H1 (cell line): Measurements from ENCODE around the gene EGFR. TPM values are rescaled to one million over a fixed set of nuclear protein-coding genes. Genes with fewer than 3 reads are reported as not detected.

Experiments
- CTCF ChIA-PET: fragments of 300-600 bp; sonication (Branson Sonifier 250); formaldehyde crosslinking; loops from one replicate; lab custom pipeline; 2021; ENCODE audit not compliant: partially characterized antibody; lab: Charles Lee
- POLR2A ChIA-PET: fragments of 300-600 bp; sonication (Branson Sonifier 250); formaldehyde crosslinking; loops from one replicate; lab custom pipeline; 2021; ENCODE audit warnings: inconsistent platforms; ENCODE audit not compliant: partially characterized antibody; lab: Charles Lee
- DNase-seq, 2 experiments: peaks; one replicate each; pipeline versions ENCODE4 v3.0.0 to v3.0.0-alpha.2; 2010 to 2022; ENCODE audit warnings: low spot score in 2 of 2, low read depth in 1 of 2, mixed read lengths in 1 of 2
- FAIRE-seq: peaks from 2 replicates; lab custom pipeline; 2011; peaks lifted over from hg19 to GRCh38; lab: Jason Lieb, UNC
- H2AFZ ChIP-seq: 2 replicates; pipeline ENCODE4 v1.8.1; 2012; ENCODE audit warnings: low read length, inconsistent platforms
- H2AK5ac ChIP-seq: 2 replicates; pipeline ENCODE4 v1.6.1; 2013; ENCODE audit warnings: low read depth, low read length
- H2BK120ac ChIP-seq: replicated peaks from 2 replicates; pipeline ENCODE3; 2013; ENCODE audit warnings: low read depth, low read length, inconsistent platforms
- H2BK12ac ChIP-seq: 2 replicates; pipeline ENCODE4 v1.6.1; 2013; ENCODE audit warnings: low read depth, low read length
- H2BK15ac ChIP-seq: 2 replicates; pipeline ENCODE4 v1.6.1; 2013; ENCODE audit warnings: low read length
- H2BK20ac ChIP-seq: 2 replicates; pipeline ENCODE4 v1.6.1; 2013; ENCODE audit warnings: low read length
- H2BK5ac ChIP-seq: 2 replicates; pipeline ENCODE4 v1.6.1; 2013; ENCODE audit warnings: low read depth, low read length
- H3K14ac ChIP-seq: 2 replicates; pipeline ENCODE4 v1.6.1; 2013; ENCODE audit warnings: inconsistent platforms; ENCODE audit not compliant: insufficient read length
- H3K18ac ChIP-seq: 2 replicates; pipeline ENCODE4 v1.6.1; 2013; ENCODE audit warnings: low read length; ENCODE audit errors: extremely low read depth
- H3K23ac ChIP-seq: 2 replicates; pipeline ENCODE4 v1.6.1; 2013; ENCODE audit warnings: inconsistent platforms; ENCODE audit not compliant: insufficient read length
- H3K23me2 ChIP-seq: 2 replicates; pipeline ENCODE4 v1.6.1; 2013; ENCODE audit warnings: low read depth, low read length
- H3K27ac ChIP-seq: 2 replicates; pipeline ENCODE4 v1.6.1; 2011; ENCODE audit warnings: low read depth, low read length, inconsistent platforms
- H3K27me3 ChIP-seq, 4 experiments: replicated peaks in 1 of 4; 1 replicate in 1 of 4; 2 replicates in 3 of 4; pipeline versions ENCODE4 v1.6.1 to v1.8.1; 2011 to 2013; ENCODE audit warnings: low read length in 3 of 4, mild to moderate bottlenecking in 3 of 4, inconsistent platforms in 2 of 4, mixed read lengths in 2 of 4, moderate library complexity in 1 of 4; ENCODE audit not compliant: control insufficient read depth in 3 of 4, insufficient read depth in 3 of 4; ENCODE audit errors: extremely low read depth in 1 of 4
- H3K36me3 ChIP-seq, 4 experiments: 2 replicates each; pipeline versions ENCODE4 v1.6.1 to v1.8.1; 2011 to 2013; ENCODE audit warnings: mild to moderate bottlenecking in 4 of 4, low read length in 3 of 4, moderate library complexity in 2 of 4, control low read depth in 1 of 4, inconsistent platforms in 1 of 4; ENCODE audit not compliant: insufficient read depth in 4 of 4, control insufficient read depth in 2 of 4
- H3K4ac ChIP-seq: replicated peaks from 2 replicates; pipeline ENCODE3; 2013; ENCODE audit warnings: low read length, low read depth, mixed read lengths, inconsistent platforms; ENCODE audit not compliant: insufficient read length
- H3K4me1 ChIP-seq, 4 experiments: replicated peaks in 1 of 4; 1 replicate in 1 of 4; 2 replicates in 3 of 4; pipeline versions ENCODE4 v1.6.1 to v1.8.1; 2011 to 2013; ENCODE audit warnings: low read length in 3 of 4, inconsistent platforms in 2 of 4, mixed read lengths in 1 of 4; ENCODE audit not compliant: insufficient read depth in 4 of 4, control insufficient read depth in 3 of 4
- H3K4me2 ChIP-seq, 2 experiments: 2 replicates each; pipeline versions ENCODE4 v1.6.1 to v1.8.1; 2011 to 2013; ENCODE audit warnings: low read depth in 2 of 2, low read length in 2 of 2, control low read depth in 1 of 2, inconsistent platforms in 1 of 2, mild to moderate bottlenecking in 1 of 2; ENCODE audit not compliant: insufficient read depth in 1 of 2
- H3K4me3 ChIP-seq, 4 experiments: fragments of 200-600, 300-600 bp in 1 of 4; sonication (generic), shearing (Covaris generic), sonication (Bioruptor Twin) in 1 of 4; 2 replicates each; pipeline versions ENCODE4 v1.5.1 to v1.8.1; 2011 to 2016; ENCODE audit warnings: low read length in 4 of 4, low read depth in 3 of 4, control low read depth in 2 of 4, inconsistent platforms in 2 of 4, mild to moderate bottlenecking in 2 of 4, mixed read lengths in 1 of 4, moderate library complexity in 1 of 4; ENCODE audit not compliant: insufficient read depth in 2 of 4; ENCODE audit errors: extremely low read depth in 1 of 4
- H3K56ac ChIP-seq: replicated peaks from 2 replicates; pipeline ENCODE3; 2013; ENCODE audit warnings: low read depth, mild to moderate bottlenecking, mixed read lengths, low read length, inconsistent platforms; ENCODE audit not compliant: insufficient read length
- H3K79me1 ChIP-seq: 2 replicates; pipeline ENCODE4 v1.6.1; 2013; ENCODE audit warnings: low read depth, low read length, control low read depth
- H3K79me2 ChIP-seq, 2 experiments: 2 replicates each; pipeline versions ENCODE4 v1.6.1 to v1.8.1; 2012 to 2013; ENCODE audit warnings: low read length in 2 of 2, mild to moderate bottlenecking in 2 of 2, inconsistent platforms in 1 of 2; ENCODE audit not compliant: insufficient read depth in 2 of 2, control insufficient read depth in 1 of 2
- H3K9ac ChIP-seq, 4 experiments: replicated peaks in 1 of 4; 1 replicate in 1 of 4; 2 replicates in 3 of 4; pipeline versions ENCODE4 v1.6.1 to v1.8.1; 2011 to 2013; ENCODE audit warnings: low read depth in 3 of 4, low read length in 3 of 4, control low read depth in 2 of 4, mild to moderate bottlenecking in 2 of 4, moderate library complexity in 2 of 4, inconsistent platforms in 1 of 4; ENCODE audit errors: extremely low read depth in 1 of 4
- H3K9me3 ChIP-seq, 2 experiments: 2 replicates each; pipeline versions ENCODE4 v1.6.1 to v1.8.1; 2012 to 2013; ENCODE audit warnings: mild to moderate bottlenecking in 2 of 2, moderate library complexity in 2 of 2, control low read depth in 1 of 2, inconsistent platforms in 1 of 2, low read depth in 1 of 2, low read length in 1 of 2, mixed read lengths in 1 of 2; ENCODE audit not compliant: insufficient read depth in 2 of 2
- H4K20me1 ChIP-seq, 2 experiments: replicated peaks in 1 of 2; 2 replicates each; pipeline versions ENCODE3 to v1.8.1; 2011 to 2013; ENCODE audit warnings: inconsistent platforms in 2 of 2, low read length in 2 of 2, mild to moderate bottlenecking in 1 of 2; ENCODE audit not compliant: insufficient read depth in 2 of 2, control insufficient read depth in 1 of 2
- H4K5ac ChIP-seq: 2 replicates; pipeline ENCODE4 v1.6.1; 2013; ENCODE audit warnings: low read length, low read depth, mixed read lengths, inconsistent platforms; ENCODE audit not compliant: insufficient read length
- H4K8ac ChIP-seq: 2 replicates; pipeline ENCODE4 v1.8.0; 2013; ENCODE audit warnings: mild to moderate bottlenecking, moderate library complexity, low read length, inconsistent platforms; ENCODE audit not compliant: insufficient read depth; ENCODE audit errors: extremely low read depth
- H4K91ac ChIP-seq: replicated peaks from 2 replicates; pipeline ENCODE3; 2013; ENCODE audit warnings: low read length, mixed read lengths, inconsistent platforms; ENCODE audit not compliant: insufficient read length
- CBX8 ChIP-seq: fragments of 300-800, 300-1000 bp; sonication (generic); IDR thresholded peaks from 2 replicates; pipeline ENCODE4 v1.7.1; 2016; ENCODE audit warnings: low read depth, low read length, borderline replicate concordance
- KDM5A ChIP-seq: fragments of 200-600 bp; IDR thresholded peaks from 2 replicates; pipeline ENCODE4 v1.7.1; 2012; ENCODE audit warnings: mild to moderate bottlenecking, low read length, inconsistent platforms, mixed read lengths
- NRF1 ChIP-seq: IDR thresholded peaks from 2 replicates; pipeline ENCODE4 v1.6.1; 2011; ENCODE audit warnings: mild to moderate bottlenecking, low read depth, low read length, improper control_type of control experiment
- SP1 ChIP-seq: IDR thresholded peaks from 2 replicates; pipeline ENCODE4 v1.6.1; 2011; ENCODE audit warnings: low read depth, low read length
- TBP ChIP-seq: IDR thresholded peaks from 2 replicates; pipeline ENCODE4 v1.6.1; 2011; ENCODE audit warnings: low read depth, low read length, improper control_type of control experiment
- WGBS, 2 experiments: shearing (Covaris generic) in 1 of 2; methylation state at CpG; one replicate each; pipeline versions ENCODE4 v1.1.6 to v1.1.7; 2013 to 2015; ENCODE audit warnings: low lambda C conversion rate in 2 of 2, mixed read lengths in 2 of 2, inconsistent platforms in 1 of 2, low coverage in 1 of 2, missing lambda C conversion rate in 1 of 2; ENCODE audit not compliant: insufficient replicate concordance in 2 of 2, insufficient coverage in 1 of 2, insufficient read length in 1 of 2; ENCODE audit errors: extremely low coverage in 1 of 2, missing lambda C conversion rate in 1 of 2; 5-methylcytosine and 5-hydroxymethylcytosine counted together
- polyA plus RNA-seq, 7 experiments: library from polyadenylated mRNA; depleted of rRNA in 3 of 7; stranded (reverse) in 5 of 7; unstranded in 2 of 7; fragments of >200 nt in 5 of 7; fragments of 200-250 nt in 2 of 7; gene quantifications; 1 replicate in 5 of 7; 2 replicates in 1 of 7; 4 replicates in 1 of 7; pipeline versions ENCODE4 v1.2.1 to v1.2.3, GENCODE V29; 2011 to 2013; ENCODE audit warnings: missing spikeins in 2 of 7, mixed read lengths in 2 of 7
- total RNA-seq: library from RNA; stranded (reverse); fragmentation: NEBNext Ultra II Directional; extraction: Animal tissue kit (Norgen Biotek cat#: 25700); gene quantifications from 2 replicates; pipeline ENCODE4 v1.2.1, GENCODE V29; 2021

Gene EGFR
- total and polyA plus RNA-seq, 2 of the 8 experiments (the other 6 are each of a cell fraction or from before 2014, with no cell fraction given): 1.9 to 5.8 TPM

DNA sequence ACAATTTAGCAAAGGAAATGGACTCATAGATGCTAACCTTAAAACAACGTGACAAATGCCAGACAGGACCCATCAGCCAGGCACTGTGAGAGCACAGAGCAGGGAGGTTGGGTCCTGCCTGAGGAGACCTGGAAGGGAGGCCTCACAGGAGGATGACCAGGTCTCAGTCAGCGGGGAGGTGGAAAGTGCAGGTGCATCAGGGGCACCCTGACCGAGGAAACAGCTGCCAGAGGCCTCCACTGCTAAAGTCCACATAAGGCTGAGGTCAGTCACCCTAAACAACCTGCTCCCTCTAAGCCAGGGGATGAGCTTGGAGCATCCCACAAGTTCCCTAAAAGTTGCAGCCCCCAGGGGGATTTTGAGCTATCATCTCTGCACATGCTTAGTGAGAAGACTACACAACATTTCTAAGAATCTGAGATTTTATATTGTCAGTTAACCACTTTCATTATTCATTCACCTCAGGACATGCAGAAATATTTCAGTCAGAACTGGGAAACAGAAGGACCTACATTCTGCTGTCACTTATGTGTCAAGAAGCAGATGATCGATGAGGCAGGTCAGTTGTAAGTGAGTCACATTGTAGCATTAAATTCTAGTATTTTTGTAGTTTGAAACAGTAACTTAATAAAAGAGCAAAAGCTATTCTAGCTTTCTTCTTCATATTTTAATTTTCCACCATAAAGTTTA is 188.8 kb downstream of the EGFR start:
- 93% methylated on average over 4 of the region's 4 CpGs; no CpG with 5 or more reads in 1 of the 2 experiments for WGBS, 2 experiments
- no peak for DNase-seq
- peaks cover 0 to 2% (median 1%) of the 10 kb centered on the region in 4 experiments; a peak in 2 of 8 replicates for H3K36me3 ChIP-seq
- 0 out of 2 replicates have a peak overlapping the region, but pooled peaks have one; percentile 35 for H2BK15ac ChIP-seq
- no peak overlapping the region for H4K91ac ChIP-seq
- no peak overlapping the region for H3K27ac ChIP-seq
- H2BK120ac ChIP-seq: no peak overlapping the region
- H3K4ac ChIP-seq: no peak overlapping the region
- no peaks in the 10 kb centered on the region; a peak in 1 of 4 replicates for H3K9me3 ChIP-seq
- no peak overlapping the region for H3K23ac ChIP-seq
- H3K4me2 ChIP-seq: no peak overlapping the region
- no peak overlapping the region for H4K5ac ChIP-seq
- H2BK12ac ChIP-seq: no peak overlapping the region
- H3K4me1 ChIP-seq: no peaks in the 10 kb centered on the region
- no peaks in the 10 kb centered on the region for H3K79me1 ChIP-seq
- H3K56ac ChIP-seq: no peak overlapping the region
- peaks cover 15% of the 10 kb centered on the region; the same call in 1 of the 2 replicates for H3K23me2 ChIP-seq
- no peak overlapping the region for H3K4me3 ChIP-seq
- ChIA-PET CTCF (interaction anchor here (0.6 to 2.5 kb wide), 4 partner anchors 12 to 309 kb away, joined by 3 to 8 read pairs (median 3); no protein-coding TSS in a partner anchor), POLR2A (no interaction called here)
- no peak overlapping the region for H2AK5ac ChIP-seq
- H2BK20ac ChIP-seq: no peak overlapping the region
- H4K8ac ChIP-seq: no peak overlapping the region
- FAIRE-seq: no peak
- H4K20me1 ChIP-seq: peaks cover 0 to 14% of the 10 kb centered on the region in 2 experiments
- H3K14ac ChIP-seq: no peak overlapping the region
- H2AFZ ChIP-seq: no peak overlapping the region
- H3K27me3 ChIP-seq: no peaks in the 10 kb centered on the region
- TF ChIP-seq KDM5A (no peak), TBP (no peak), CBX8 (no peak), NRF1 (no peak), SP1 (no peak)
- peaks cover 0 to 4% of the 10 kb centered on the region in 2 experiments; a peak in 1 of 4 replicates for H3K79me2 ChIP-seq
- no peak overlapping the region for H2BK5ac ChIP-seq
- no peak overlapping the region for H3K18ac ChIP-seq
- H3K9ac ChIP-seq: no peak overlapping the region
